ENCODE data around the gene GDPD4.

The GDPD4 gene

GRCh38 chr11:77207618-77208313 lies 93.7 kb downstream of the GDPD4 start:
- Histone ChIP-seq H3K27ac (ENCODE audit: extremely low read depth, low read depth, low read length) (no peak overlapping the region), H3K36me3 (ENCODE audit: control insufficient read depth in 2 of 2, insufficient read depth in 1 of 2, low read length in 2 of 2) (no peaks in the 10 kb centered on the region), H3K4me3 (ENCODE audit: low read depth, low read length) (no peak overlapping the region), H3K4me1 (ENCODE audit: control insufficient read depth, insufficient read depth, low read length) (no peaks in the 10 kb centered on the region), H3K9me3 (ENCODE audit: control insufficient read depth, insufficient read depth, low read depth, low read length) (no peaks in the 10 kb centered on the region)
- ChIA-PET POLR2A (no interaction called here), CTCF (interaction anchor here (0.6 to 1.5 kb wide), 3 partner anchors 9 to 371 kb away, joined by 4 to 5 read pairs (median 4); no protein-coding TSS in a partner anchor)
- TF ChIP-seq ZNF677 (tag by site-specific recombination; IDR thresholded peaks at IDR 0.05) (no peak), ZNF768 (tag by site-specific recombination; IDR thresholded peaks at IDR 0.05) (peak; percentile 33; the same call in 1 of the 2 replicates), ZNF37A (tag by site-specific recombination; IDR thresholded peaks at IDR 0.05) (no peak)

GRCh38 chr11:77207019-77207485 lies 94.4 kb downstream of the GDPD4 start:
- Histone ChIP-seq H3K27ac (ENCODE audit: extremely low read depth, low read depth, low read length) (no peak overlapping the region), H3K4me1 (ENCODE audit: control insufficient read depth, insufficient read depth, low read length) (no peaks in the 10 kb centered on the region), H3K4me3 (ENCODE audit: low read depth, low read length) (no peak overlapping the region), H3K9me3 (ENCODE audit: control insufficient read depth, insufficient read depth, low read depth, low read length) (no peaks in the 10 kb centered on the region), H3K36me3 (ENCODE audit: control insufficient read depth in 2 of 2, insufficient read depth in 1 of 2, low read length in 2 of 2) (no peaks in the 10 kb centered on the region)
- ChIA-PET CTCF (interaction anchor here (0.6 to 1.5 kb wide), 3 partner anchors 8 to 372 kb away, joined by 4 to 5 read pairs (median 4); no protein-coding TSS in a partner anchor), POLR2A (no interaction called here)
- TF ChIP-seq ZBTB17 (tag by site-specific recombination; IDR thresholded peaks at IDR 0.05) (no peak), BCL6B (tag by site-specific recombination; IDR thresholded peaks at IDR 0.05) (no peak), REPIN1 (tag by site-specific recombination; IDR thresholded peaks at IDR 0.05; ENCODE audit: low read depth) (no peak), KLF16 (tag by site-specific recombination; IDR thresholded peaks at IDR 0.05) (no peak), ZNF114 (tag by site-specific recombination; IDR thresholded peaks at IDR 0.05) (no peak), HOXA7 (CRISPR knock-in tag; IDR thresholded peaks at IDR 0.05; ENCODE audit: borderline replicate concordance) (no peak), ZNF791 (tag by site-specific recombination; IDR thresholded peaks at IDR 0.05) (no peak), ZNF404 (tag by site-specific recombination; IDR thresholded peaks at IDR 0.05) (no peak), ZNF555 (tag by site-specific recombination; conservative IDR thresholded peaks at IDR 0.05) (no peak), ZNF580 (tag by site-specific recombination; IDR thresholded peaks at IDR 0.05) (no peak), ZNF624 (tag by site-specific recombination; IDR thresholded peaks at IDR 0.05) (no peak)
- TF ChIP-seq, protein P1, sequence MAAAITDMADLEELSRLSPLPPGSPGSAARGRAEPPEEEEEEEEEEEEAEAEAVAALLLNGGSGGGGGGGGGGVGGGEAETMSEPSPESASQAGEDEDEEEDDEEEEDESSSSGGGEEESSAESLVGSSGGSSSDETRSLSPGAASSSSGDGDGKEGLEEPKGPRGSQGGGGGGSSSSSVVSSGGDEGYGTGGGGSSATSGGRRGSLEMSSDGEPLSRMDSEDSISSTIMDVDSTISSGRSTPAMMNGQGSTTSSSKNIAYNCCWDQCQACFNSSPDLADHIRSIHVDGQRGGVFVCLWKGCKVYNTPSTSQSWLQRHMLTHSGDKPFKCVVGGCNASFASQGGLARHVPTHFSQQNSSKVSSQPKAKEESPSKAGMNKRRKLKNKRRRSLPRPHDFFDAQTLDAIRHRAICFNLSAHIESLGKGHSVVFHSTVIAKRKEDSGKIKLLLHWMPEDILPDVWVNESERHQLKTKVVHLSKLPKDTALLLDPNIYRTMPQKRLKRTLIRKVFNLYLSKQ (tag by site-specific recombination; IDR thresholded peaks at IDR 0.05; ENCODE audit: borderline replicate concordance): no peak

- ChIA-PET POLR2A (no interaction called here), CTCF (interaction anchor here (1.5 to 3.1 kb wide), 2 partner anchors 8 to 18 kb away, joined by 4 to 14 read pairs; no protein-coding TSS in a partner anchor)
- Histone ChIP-seq H3K27ac (ENCODE audit: extremely low read depth, low read depth, low read length) (no peak overlapping the region), H3K36me3 (ENCODE audit: control insufficient read depth in 2 of 2, insufficient read depth in 1 of 2, low read length in 2 of 2) (no peaks in the 10 kb centered on the region), H3K9me3 (ENCODE audit: control insufficient read depth, insufficient read depth, low read depth, low read length) (no peaks in the 10 kb centered on the region), H3K4me3 (ENCODE audit: low read depth, low read length) (no peak overlapping the region), H3K4me1 (ENCODE audit: control insufficient read depth, insufficient read depth, low read length) (no peaks in the 10 kb centered on the region)
- TF ChIP-seq GLIS2 (tag by site-specific recombination; IDR thresholded peaks at IDR 0.05): no peak
Observed at GRCh38 chr11:77206264-77207018, 95.0 kb downstream of the GDPD4 start.

Data from HEK293 (cell line).